Ectodermal cell (in vitro differentiated cells): ENCODE data around the gene GPC4.
"Not testable (repeated sequence)": the region's sequence is repeated elsewhere in the genome, so short reads cannot be mapped to it uniquely, and the experiment has no call there.

ENCODE experiments used
- H3K27ac ChIP-seq: 2 replicates; pipeline ENCODE4 v1.7.0; 2013; ENCODE audit warnings: mild to moderate bottlenecking, low read depth, low read length; ENCODE audit not compliant: insufficient read depth, poor library complexity, severe bottlenecking
- H3K27me3 ChIP-seq: 2 replicates; pipeline ENCODE4 v1.7.0; 2013; ENCODE audit warnings: mild to moderate bottlenecking, low read length; ENCODE audit not compliant: insufficient read depth, control insufficient read depth, poor library complexity, severe bottlenecking
- H3K36me3 ChIP-seq: one replicate; pipeline ENCODE4 v1.7.0; 2013; ENCODE audit warnings: low read length; ENCODE audit not compliant: control insufficient read depth, insufficient read depth
- H3K4me1 ChIP-seq: one replicate; pipeline ENCODE4 v1.7.0; 2013; ENCODE audit warnings: low read length; ENCODE audit not compliant: control insufficient read depth, insufficient read depth
- H3K4me3 ChIP-seq: 2 replicates; pipeline ENCODE4 v1.7.0; 2013; ENCODE audit warnings: low read depth, low read length, control low read depth; ENCODE audit not compliant: insufficient read depth
- H3K9me3 ChIP-seq: 2 replicates; pipeline ENCODE4 v1.7.0; 2013; ENCODE audit warnings: mild to moderate bottlenecking, low read length, moderate library complexity; ENCODE audit not compliant: control insufficient read depth
- WGBS, 2 experiments: methylation state at CpG; one replicate each; pipeline ENCODE4 v1.1.7; 2013; ENCODE audit warnings: missing lambda C conversion rate in 2 of 2; 5-methylcytosine and 5-hydroxymethylcytosine counted together

GPC4 gene

GRCh38 chrX:133346026-133346425, 69.3 kb downstream of the GPC4 start:
- peaks cover 3% of the 10 kb centered on the region for H3K4me1 ChIP-seq
- H3K27me3 ChIP-seq = no peaks in the 10 kb centered on the region
- H3K9me3 ChIP-seq = no peaks in the 10 kb centered on the region
- no peak overlapping the region for H3K4me3 ChIP-seq
- WGBS, 2 experiments = 86 to 90% methylated on average over 2 to 3 of the region's 3 CpGs
- no peaks in the 10 kb centered on the region for H3K36me3 ChIP-seq
- H3K27ac ChIP-seq = no peak overlapping the region

DNA sequence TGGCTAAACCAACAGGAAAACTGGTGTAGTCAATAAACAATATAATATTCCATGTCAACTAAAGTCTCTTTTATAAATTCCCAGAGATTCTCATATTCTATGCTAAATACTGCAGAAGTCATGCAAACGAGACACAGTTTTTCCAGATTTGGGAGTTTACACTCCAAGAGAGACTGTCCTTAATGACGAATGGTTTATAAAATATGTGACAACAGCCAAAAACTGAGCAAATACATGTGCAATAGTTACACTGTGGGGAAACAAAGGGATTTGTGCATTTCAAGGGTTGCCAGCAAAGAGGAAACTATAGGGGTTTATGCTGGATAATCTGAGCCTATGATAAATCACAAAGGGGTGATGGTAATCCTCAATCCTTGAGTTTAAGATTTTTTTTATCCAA, 75.7 kb downstream of the GPC4 start:
- WGBS, 2 experiments = 96 to 100% methylated on average over 2 of the region's 2 CpGs

DNA sequence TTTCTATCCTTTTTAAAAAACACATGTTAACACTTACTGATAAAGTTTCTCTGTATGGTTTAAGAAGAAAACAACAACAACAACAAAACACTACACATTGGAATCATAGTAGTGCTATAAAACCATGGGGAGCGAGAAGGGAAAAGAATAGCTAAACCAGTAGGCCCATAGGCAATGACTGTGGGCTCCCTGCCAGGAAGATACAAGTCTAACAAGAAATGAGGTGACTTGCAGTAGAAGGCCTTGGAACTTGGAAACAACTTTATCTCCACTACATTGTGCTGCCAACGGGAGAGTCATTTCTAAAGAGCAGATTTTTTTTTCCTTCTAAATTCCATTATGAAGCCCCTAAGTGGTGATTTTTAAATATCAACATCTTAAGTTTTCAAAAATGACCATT, 78.0 kb downstream of the GPC4 start:
- no peaks in the 10 kb centered on the region for H3K36me3 ChIP-seq
- no peaks in the 10 kb centered on the region for H3K9me3 ChIP-seq
- no peak overlapping the region for H3K27ac ChIP-seq
- WGBS, 2 experiments = 86 to 100% methylated on average over 1 to 2 of the region's 2 CpGs
- no peaks in the 10 kb centered on the region for H3K4me1 ChIP-seq
- H3K4me3 ChIP-seq = no peak overlapping the region
- H3K27me3 ChIP-seq = no peaks in the 10 kb centered on the region

More for the DNA sequence above, 75.7 kb downstream of the GPC4 start:
- Histone ChIP-seq H3K9me3 (no peaks in the 10 kb centered on the region), H3K4me3 (no peak overlapping the region), H3K36me3 (no peaks in the 10 kb centered on the region), H3K4me1 (peaks cover 3% of the 10 kb centered on the region), H3K27ac (no peak overlapping the region), H3K27me3 (no peaks in the 10 kb centered on the region)

GRCh38 chrX:133335027-133335426, 80.3 kb downstream of the GPC4 start:
- Histone ChIP-seq H3K9me3 (no peaks in the 10 kb centered on the region), H3K27ac (no peak overlapping the region), H3K4me1 (no peaks in the 10 kb centered on the region), H3K36me3 (no peaks in the 10 kb centered on the region), H3K4me3 (no peak overlapping the region), H3K27me3 (no peaks in the 10 kb centered on the region)
- WGBS, 2 experiments = 71 to 77% methylated on average over 2 of the region's 2 CpGs

- Histone ChIP-seq H3K27ac (no peak overlapping the region), H3K27me3 (no peaks in the 10 kb centered on the region)
- WGBS, 2 experiments = 80 to 92% methylated on average over 4 of the region's 4 CpGs
Observed at GRCh38 chrX:133333154-133333750, 82.0 kb downstream of the GPC4 start.

GRCh38 chrX:133332737-133333136, 82.6 kb downstream of the GPC4 start:
- Histone ChIP-seq H3K9me3 (no peaks in the 10 kb centered on the region), H3K27ac (no peak overlapping the region), H3K36me3 (no peaks in the 10 kb centered on the region), H3K27me3 (no peaks in the 10 kb centered on the region), H3K4me3 (no peak overlapping the region), H3K4me1 (no peaks in the 10 kb centered on the region)
- WGBS, 2 experiments = 91 to 100% methylated on average over 3 to 4 of the region's 4 CpGs

More at GRCh38 chrX:133333154-133333750, 82.0 kb downstream of the GPC4 start:
- Histone ChIP-seq H3K36me3 (no peaks in the 10 kb centered on the region), H3K4me1 (no peaks in the 10 kb centered on the region), H3K4me3 (no peak overlapping the region), H3K9me3 (no peaks in the 10 kb centered on the region)

- Histone ChIP-seq H3K36me3 (no peaks in the 10 kb centered on the region), H3K27ac (no peak overlapping the region), H3K4me1 (no peaks in the 10 kb centered on the region), H3K9me3 (no peaks in the 10 kb centered on the region), H3K27me3 (no peaks in the 10 kb centered on the region), H3K4me3 (no peak overlapping the region)
- WGBS, 2 experiments = 99 to 100% methylated on average over 3 of the region's 4 CpGs
Observed at GRCh38 chrX:133330956-133331355, 84.3 kb downstream of the GPC4 start.

- no peaks in the 10 kb centered on the region for H3K36me3 ChIP-seq
- H3K27ac ChIP-seq = no peak overlapping the region
- no peaks in the 10 kb centered on the region for H3K27me3 ChIP-seq
- H3K4me3 ChIP-seq = no peak overlapping the region
- H3K9me3 ChIP-seq = no peaks in the 10 kb centered on the region
- H3K4me1 ChIP-seq = no peaks in the 10 kb centered on the region
Observed at GRCh38 chrX:133325422-133325821, 89.9 kb downstream of the GPC4 start.

DNA sequence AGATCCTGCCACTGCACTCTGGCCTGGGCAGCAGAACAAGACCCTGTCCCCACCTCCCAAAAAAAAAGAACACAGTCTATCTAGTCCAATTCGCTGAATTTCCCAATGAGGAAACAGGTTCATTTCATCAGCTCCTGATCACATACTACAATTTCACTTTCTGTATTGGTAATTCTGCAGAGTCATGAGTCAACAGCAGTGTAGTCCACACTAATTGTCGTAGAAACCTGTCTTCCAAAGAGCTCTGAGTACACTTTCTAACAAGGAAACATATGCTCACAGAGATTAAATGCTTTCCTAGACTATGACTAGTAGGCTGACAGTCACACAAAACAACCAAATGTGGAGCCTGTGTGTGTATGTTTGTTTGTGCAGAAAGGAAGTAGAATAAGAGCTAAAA, 91.9 kb downstream of the GPC4 start:
- Histone ChIP-seq H3K9me3 (no peaks in the 10 kb centered on the region), H3K27me3 (no peaks in the 10 kb centered on the region), H3K27ac (no peak overlapping the region), H3K36me3 (no peaks in the 10 kb centered on the region), H3K4me3 (no peak overlapping the region), H3K4me1 (no peaks in the 10 kb centered on the region)
- WGBS, 2 experiments = 92 to 97% methylated on average over 2 of the region's 2 CpGs

DNA sequence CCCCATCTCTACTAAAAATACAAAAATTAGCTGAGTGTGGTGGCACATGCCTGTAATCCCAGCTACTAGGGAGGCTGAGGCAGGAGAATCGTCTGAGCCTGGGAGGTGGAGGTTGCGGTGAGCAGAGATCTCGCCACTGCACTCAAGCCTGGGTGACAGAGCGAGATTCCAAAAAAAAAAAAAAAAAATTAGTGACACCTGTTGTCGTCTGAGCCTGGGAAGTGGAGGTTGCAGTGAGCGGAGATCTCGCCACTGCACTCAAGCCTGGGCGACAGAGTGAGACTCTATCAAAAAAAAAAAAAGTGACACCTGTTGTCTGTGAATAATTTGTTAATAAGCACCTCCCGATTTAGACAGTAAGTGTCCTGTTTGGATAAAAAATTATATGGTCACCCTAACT, 93.0 kb downstream of the GPC4 start:
- H3K4me1 ChIP-seq, H3K9me3 ChIP-seq, H3K27ac ChIP-seq, H3K4me3 ChIP-seq, H3K27me3 ChIP-seq, H3K36me3 ChIP-seq: not testable (repeated sequence)
- 81 to 87% methylated on average over 9 of the region's 9 CpGs for WGBS, 2 experiments

DNA sequence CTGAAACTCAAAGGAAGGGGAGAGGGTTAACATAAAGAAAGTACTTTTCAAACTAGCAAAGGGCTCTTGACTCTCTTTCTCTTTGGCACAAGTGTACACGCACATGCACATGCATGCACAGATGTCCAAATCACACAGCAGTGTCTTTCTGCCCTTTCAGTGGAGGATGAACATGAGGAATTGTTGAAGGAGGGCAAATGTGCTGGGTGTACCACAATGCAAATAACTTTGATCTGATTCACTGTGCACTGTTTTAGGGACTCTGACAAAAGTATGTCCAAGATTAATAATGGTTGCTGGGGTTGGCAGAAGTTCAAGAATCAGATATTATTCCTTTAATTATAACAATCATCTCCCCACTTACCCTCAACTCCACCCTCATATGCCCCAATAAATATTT, 93.8 kb downstream of the GPC4 start:
- WGBS, 2 experiments = 100% methylated on average over 1 of the region's 1 CpG; no CpG with 5 or more reads in 1 of the 2 experiments
- no peaks in the 10 kb centered on the region for H3K27me3 ChIP-seq
- H3K4me3 ChIP-seq = no peak overlapping the region
- H3K4me1 ChIP-seq = no peaks in the 10 kb centered on the region
- no peak overlapping the region for H3K27ac ChIP-seq
- no peaks in the 10 kb centered on the region for H3K9me3 ChIP-seq
- H3K36me3 ChIP-seq = no peaks in the 10 kb centered on the region
